Measurements from ENCODE around the gene FTH1.

GRCh38 chr11:61948505-61948904, 18.9 kb downstream of the FTH1 start:
- TF ChIP-seq POLR2AphosphoS5 (IDR thresholded peaks at IDR 0.05) (no peak), CTCF (IDR thresholded peaks at IDR 0.05) (no peak), EP300 (IDR thresholded peaks at IDR 0.05) (no peak)

All from sigmoid colon (tissue), 4 donors.